Left ventricle myocardium inferior (tissue), 1 donor: ENCODE data around the gene C7. TPM values are rescaled to one million over a fixed set of nuclear protein-coding genes. Genes with fewer than 3 reads are reported as not detected.
"Not testable (repeated sequence)": the region's sequence is repeated elsewhere in the genome, so short reads cannot be mapped to it uniquely, and the experiment has no call there.

Source experiments
- DNase-seq: peaks from one replicate; pipeline ENCODE4 v3.0.0-alpha.2; 2020
- H3K27ac ChIP-seq: fragments of 200-600 bp; replicated peaks from 2 replicates; pipeline ENCODE4 v1.8.0; 2021
- H3K27me3 ChIP-seq: fragments of 200-600 bp; 2 replicates; pipeline ENCODE4 v1.8.0; 2021; ENCODE audit warnings: low read depth
- H3K36me3 ChIP-seq: fragments of 200-600 bp; 2 replicates; pipeline ENCODE4 v1.8.0; 2021
- H3K4me1 ChIP-seq: fragments of 200-600 bp; 2 replicates; pipeline ENCODE4 v1.8.0; 2021
- H3K4me3 ChIP-seq: fragments of 200-600 bp; 2 replicates; pipeline ENCODE4 v1.8.0; 2021; ENCODE audit warnings: mild to moderate bottlenecking, moderate library complexity
- H3K9me3 ChIP-seq: fragments of 200-600 bp; replicated peaks from 2 replicates; pipeline ENCODE4 v1.8.0; 2021
- intact Hi-C: fragments of 100-400 bp; cut with micrococcal nuclease; formaldehyde crosslinking; loops from one replicate; pipeline ENCODE4 v1.11.0; 2022
- total RNA-seq: library from RNA; stranded (reverse); fragmentation: NEBNext Ultra II Directional; extraction: Animal tissue kit (Norgen Biotek cat#: 25700); gene quantifications from one replicate; pipeline ENCODE4 v1.2.1, GENCODE V29; 2021
- TF ChIP-seq, protein P1 (sequence below): fragments of 200-600 bp; IDR thresholded peaks from 2 replicates; pipeline ENCODE4 v1.8.0; 2021; ENCODE audit warnings: antibody characterized with exemption, mild to moderate bottlenecking, borderline replicate concordance
- donor health status: DM: no; HTN: yes; CAD: no; lungs with severe emphysema.

Gene C7
- total RNA-seq, 1 donor from 2014 or later: 175 TPM

- TF ChIP-seq, protein P1, sequence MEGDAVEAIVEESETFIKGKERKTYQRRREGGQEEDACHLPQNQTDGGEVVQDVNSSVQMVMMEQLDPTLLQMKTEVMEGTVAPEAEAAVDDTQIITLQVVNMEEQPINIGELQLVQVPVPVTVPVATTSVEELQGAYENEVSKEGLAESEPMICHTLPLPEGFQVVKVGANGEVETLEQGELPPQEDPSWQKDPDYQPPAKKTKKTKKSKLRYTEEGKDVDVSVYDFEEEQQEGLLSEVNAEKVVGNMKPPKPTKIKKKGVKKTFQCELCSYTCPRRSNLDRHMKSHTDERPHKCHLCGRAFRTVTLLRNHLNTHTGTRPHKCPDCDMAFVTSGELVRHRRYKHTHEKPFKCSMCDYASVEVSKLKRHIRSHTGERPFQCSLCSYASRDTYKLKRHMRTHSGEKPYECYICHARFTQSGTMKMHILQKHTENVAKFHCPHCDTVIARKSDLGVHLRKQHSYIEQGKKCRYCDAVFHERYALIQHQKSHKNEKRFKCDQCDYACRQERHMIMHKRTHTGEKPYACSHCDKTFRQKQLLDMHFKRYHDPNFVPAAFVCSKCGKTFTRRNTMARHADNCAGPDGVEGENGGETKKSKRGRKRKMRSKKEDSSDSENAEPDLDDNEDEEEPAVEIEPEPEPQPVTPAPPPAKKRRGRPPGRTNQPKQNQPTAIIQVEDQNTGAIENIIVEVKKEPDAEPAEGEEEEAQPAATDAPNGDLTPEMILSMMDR: no peak
- Histone ChIP-seq H3K4me1 (no peaks in the 10 kb centered on the region), H3K9me3 (peaks cover 8% of the 10 kb centered on the region), H3K27ac (no peak overlapping the region), H3K27me3 (no peaks in the 10 kb centered on the region), H3K36me3 (no peaks in the 10 kb centered on the region), H3K4me3 (no peak overlapping the region)
- intact Hi-C loops: loop anchor here (10.0 kb wide), 1 partner anchor 119 kb away; the partner anchor contains the start of gene TTC33
- no peak for DNase-seq
Observed at GRCh38 chr5:40873286-40873880, 35.9 kb upstream of the C7 start.

GRCh38 chr5:40875958-40876357, 33.3 kb upstream of the C7 start:
- Histone ChIP-seq H3K27ac (no peak overlapping the region), H3K4me1 (no peaks in the 10 kb centered on the region), H3K4me3 (no peak overlapping the region), H3K27me3 (no peaks in the 10 kb centered on the region), H3K9me3 (peaks cover 8% of the 10 kb centered on the region), H3K36me3 (no peaks in the 10 kb centered on the region)
- TF ChIP-seq, protein P1: no peak
- intact Hi-C loops: loop anchor here (10.0 kb wide), 1 partner anchor 121 kb away; the partner anchor contains the start of gene TTC33
- no peak for DNase-seq

DNA sequence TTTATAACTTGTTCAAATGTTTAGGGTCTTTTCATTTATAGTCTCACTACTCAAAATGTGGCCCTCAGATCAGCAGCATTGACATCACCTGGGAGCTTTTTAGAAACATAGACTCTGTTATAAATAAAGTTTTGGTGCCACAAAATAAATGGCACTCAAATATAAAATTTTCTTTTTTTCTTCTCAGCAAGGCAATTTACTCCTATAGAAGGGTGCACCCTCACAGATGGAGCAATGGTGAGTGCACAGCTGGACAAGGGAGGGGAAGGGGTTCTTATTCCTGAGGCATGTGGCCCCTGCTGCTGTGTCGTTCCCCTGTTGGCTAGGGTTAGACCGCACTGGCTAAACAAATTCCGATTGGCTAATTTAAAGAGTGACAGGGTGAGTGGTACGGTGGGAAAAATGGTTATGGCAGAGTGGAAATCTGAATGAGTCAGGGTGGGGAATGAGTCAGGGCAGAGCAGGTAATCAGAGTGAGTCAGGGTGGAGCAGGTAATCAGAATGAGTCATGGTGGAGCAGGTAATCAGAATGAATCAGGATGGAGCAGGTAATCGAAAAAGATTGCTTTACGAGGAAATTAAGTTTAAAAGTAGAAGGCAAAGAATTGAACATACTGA, 31.8 kb upstream of the C7 start:
- intact Hi-C loops: loop anchor here (10.0 kb wide), 1 partner anchor 123 kb away; the partner anchor contains the start of gene TTC33
- Histone ChIP-seq H3K36me3 (no peaks in the 10 kb centered on the region), H3K27me3 (no peaks in the 10 kb centered on the region), H3K4me3 (no peak overlapping the region), H3K27ac (no peak overlapping the region), H3K4me1 (no peaks in the 10 kb centered on the region), H3K9me3 (peaks cover 8% of the 10 kb centered on the region)
- TF ChIP-seq, protein P1: no peak
- no peak for DNase-seq

- TF ChIP-seq, protein P1: peak; percentile 71
- no peaks in the 10 kb centered on the region for H3K27me3 ChIP-seq
- DNase-seq: no peak
- intact Hi-C loops: loop anchor here (10.0 kb wide), 1 partner anchor 125 kb away; the partner anchor contains the start of gene TTC33
- H3K4me1 ChIP-seq: no peaks in the 10 kb centered on the region
- H3K36me3 ChIP-seq: no peaks in the 10 kb centered on the region
- peaks cover 8% of the 10 kb centered on the region for H3K9me3 ChIP-seq
- H3K4me3 ChIP-seq: no peak overlapping the region
- H3K27ac ChIP-seq: no peak overlapping the region
Observed at GRCh38 chr5:40879163-40879942, 29.9 kb upstream of the C7 start.

- Histone ChIP-seq H3K36me3 (no peaks in the 10 kb centered on the region), H3K9me3 (peaks cover 2% of the 10 kb centered on the region), H3K27ac (no peak overlapping the region), H3K27me3 (no peaks in the 10 kb centered on the region), H3K4me3 (no peak overlapping the region), H3K4me1 (no peaks in the 10 kb centered on the region)
- TF ChIP-seq, protein P1: no peak
- DNase-seq: no peak
- intact Hi-C loops: no loop called here
Observed at GRCh38 chr5:40882291-40882690, 27.0 kb upstream of the C7 start.

DNA sequence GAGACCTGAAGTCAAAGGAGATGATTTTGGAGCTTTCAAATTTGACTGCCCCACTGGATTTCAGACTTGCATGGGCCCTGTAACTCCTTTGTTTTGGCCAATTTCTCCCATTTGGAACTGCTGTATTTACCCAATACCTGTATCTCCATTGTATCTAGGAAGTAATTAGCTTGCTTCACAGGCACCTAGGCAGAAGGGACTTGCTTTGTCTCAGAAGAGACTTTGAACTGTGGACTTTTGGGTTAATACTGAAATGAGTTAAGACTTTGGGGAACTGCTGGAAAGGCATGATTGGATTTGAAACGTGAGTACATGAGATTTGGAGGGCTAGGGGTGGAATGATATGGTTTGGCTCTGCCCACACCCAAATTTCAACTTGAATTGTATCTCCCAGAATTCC, 26.2 kb upstream of the C7 start:
- H3K27ac ChIP-seq, DNase-seq, intact Hi-C loops, H3K36me3 ChIP-seq, H3K4me3 ChIP-seq, H3K4me1 ChIP-seq, H3K9me3 ChIP-seq, H3K27me3 ChIP-seq: not testable (repeated sequence)

DNA sequence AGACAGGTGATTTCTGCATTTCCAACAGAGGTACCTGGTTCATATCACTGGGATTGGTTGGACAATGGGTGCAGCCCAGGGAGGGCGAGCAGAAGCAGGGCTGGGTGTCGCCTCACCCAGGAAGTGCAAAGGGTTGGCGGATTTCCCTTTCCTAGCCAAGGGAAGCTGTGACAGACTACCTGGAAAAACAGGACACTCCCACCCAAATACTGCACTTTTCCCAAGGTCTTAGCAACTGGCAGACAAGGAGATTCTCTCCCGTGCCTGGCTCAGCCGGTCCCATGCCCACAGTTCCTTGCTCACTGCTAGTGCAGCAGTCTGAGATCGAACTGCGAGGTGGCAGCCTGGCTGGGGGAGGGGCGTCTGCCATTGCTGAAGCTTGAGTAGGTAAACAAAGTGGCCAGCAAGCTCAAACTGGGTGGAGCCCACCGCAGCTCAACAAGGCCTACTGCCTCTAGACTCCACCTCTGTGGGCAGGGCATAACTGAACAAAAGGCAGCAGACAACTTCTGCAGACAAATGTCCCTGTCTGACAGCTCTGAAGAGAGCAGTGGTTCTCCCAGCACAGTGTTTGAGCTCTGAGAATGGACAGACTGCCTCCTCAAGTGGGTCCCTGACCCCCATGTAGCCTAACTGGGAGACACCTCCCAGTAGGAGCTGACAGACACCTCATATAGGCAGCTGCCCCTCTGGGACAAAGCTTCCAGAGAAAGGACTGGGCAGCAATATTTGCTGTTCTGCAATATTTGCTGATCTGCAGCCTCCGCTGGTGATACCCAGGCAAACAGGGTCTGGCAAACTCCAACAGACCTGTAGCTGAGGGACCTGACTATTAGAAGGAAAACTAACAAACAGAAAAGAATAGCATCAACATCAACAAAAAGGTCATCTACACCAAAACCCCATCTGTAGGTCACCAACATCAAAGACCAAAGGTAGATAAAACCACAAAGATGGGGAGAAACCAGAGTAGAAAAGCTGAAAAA, 13.6 kb upstream of the C7 start:
- DNase-seq, H3K27ac ChIP-seq, H3K36me3 ChIP-seq, H3K27me3 ChIP-seq, intact Hi-C loops, H3K4me1 ChIP-seq, H3K4me3 ChIP-seq: not testable (repeated sequence)
- H3K9me3 ChIP-seq: peaks cover 12% of the 10 kb centered on the region
